GM21381 (cell line): ENCODE measurements around the gene WASHC3.
"Not testable (repeated sequence)": the region's sequence is repeated elsewhere in the genome, so short reads cannot be mapped to it uniquely, and the experiment has no call there.

Experiments used
- ATAC-seq: cut with Tn5 transposase; IDR thresholded peaks from one replicate; pipeline ENCODE4 v1.9.1; 2021; ENCODE audit warnings: mild to moderate bottlenecking, moderate library complexity; ENCODE audit not compliant: unreplicated experiment

WASHC3 gene

DNA sequence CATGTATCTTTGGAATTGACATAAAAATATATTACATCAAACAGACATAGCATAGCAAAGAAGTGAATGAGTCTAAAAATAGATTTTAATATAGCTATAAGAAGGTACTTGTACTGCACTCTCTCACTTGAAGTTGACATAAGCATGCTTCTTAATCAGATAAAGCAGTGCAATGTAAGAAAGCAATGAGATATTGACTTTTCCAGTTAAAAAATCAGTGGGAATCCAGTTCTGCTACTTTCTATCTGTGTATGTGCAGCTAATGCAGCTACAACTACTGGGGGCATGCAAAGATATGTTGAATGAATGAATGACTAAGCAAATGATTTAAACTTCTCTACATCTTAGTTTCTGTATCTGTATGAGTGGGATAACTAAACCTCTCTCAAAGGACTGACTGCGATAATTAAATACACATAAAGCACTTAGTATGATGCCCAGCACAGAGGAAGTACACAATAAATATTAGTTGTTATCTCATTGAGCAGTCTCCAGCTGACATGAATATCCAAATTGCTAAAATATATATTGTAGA is 10.3 kb downstream of the WASHC3 start:
- ATAC-seq: no peak

DNA sequence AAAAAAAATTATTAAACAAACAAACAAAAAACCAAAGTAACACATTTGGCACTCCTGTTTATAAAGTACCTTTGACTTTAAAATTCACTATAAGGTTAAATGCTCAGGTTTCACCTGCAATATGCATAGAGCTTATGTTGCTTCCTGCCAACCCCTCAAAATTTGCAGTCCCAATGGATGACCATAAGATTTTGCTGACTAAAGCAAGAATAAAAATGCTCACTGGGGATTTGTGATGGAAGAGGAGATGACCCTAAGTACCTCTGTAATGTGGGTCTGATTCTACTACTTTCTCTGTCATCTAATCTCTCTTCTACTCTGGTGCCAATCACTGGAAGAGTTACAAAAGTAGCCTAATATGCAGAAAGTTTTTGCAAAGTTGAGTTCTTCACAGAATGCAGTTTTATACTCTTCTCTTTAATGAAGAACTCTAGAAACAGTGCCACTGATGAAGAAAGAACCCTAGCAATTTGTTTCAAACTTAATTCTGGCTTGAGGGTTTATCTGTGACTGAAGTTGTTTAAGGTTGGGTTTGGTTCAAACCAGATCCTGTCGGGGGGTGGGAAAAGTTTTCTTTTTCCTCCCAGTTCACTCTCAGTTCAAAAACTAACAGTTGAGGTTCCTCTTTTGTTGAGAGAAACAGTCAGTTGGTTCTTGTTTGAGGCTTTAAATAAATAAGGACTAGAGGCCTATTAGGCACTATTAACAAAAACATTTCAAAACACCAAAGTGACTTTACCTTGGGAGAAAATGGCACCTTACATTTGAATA is 10.9 kb downstream of the WASHC3 start:
- no peak for ATAC-seq

DNA sequence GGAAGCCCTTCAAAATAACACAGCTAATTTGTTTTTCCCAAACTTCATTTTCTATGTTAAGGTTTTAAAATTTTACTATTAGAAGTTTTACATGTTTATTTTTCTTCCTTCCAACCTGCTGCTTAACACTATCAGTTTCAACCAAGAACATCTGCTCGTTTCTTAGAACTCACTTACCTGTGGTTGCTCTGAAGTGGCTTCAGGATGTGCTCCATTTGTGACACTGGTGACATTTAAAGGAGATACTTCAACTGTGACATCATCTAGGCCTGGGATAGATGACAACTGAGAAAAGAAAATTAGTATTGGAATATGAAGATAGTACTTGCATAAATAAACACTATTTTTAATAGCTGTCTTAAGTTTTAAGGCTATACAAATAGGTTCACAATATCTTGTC is 17.9 kb downstream of the WASHC3 start:
- ATAC-seq: peak; percentile 92

DNA sequence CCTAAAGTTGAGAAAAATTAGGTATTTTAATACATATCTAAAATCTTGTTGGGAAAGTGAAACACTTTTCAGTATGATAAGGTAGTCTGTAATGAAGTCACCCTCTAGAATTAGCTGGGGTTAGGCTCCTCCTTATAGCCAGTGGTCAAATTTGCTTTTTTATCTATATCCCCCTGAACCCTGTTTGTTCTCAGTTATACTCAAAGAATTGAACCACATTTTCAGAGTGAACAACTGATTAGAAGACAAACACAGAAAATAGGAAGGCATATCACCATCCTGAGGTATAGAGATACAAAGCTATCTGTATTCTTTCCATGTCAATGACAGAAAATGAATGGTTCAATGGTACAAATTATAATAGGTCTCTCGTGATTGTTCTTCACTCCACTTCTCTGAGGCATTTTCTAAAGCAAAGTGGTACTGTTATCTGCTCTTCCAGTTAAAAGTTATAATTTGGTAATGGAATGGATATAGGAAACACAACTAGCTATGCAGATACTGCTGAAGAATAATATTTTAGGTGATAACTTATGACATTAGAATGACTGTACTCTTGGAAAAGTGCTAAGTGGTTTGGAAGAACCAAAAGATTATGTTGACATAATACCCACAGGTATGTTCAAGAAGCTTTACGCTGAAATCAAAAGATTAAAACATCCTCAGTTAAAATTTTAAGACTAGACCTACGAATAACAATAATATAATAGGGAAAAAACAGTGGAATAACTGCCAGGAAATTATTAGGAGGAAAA is 27.6 kb downstream of the WASHC3 start:
- no peak for ATAC-seq

DNA sequence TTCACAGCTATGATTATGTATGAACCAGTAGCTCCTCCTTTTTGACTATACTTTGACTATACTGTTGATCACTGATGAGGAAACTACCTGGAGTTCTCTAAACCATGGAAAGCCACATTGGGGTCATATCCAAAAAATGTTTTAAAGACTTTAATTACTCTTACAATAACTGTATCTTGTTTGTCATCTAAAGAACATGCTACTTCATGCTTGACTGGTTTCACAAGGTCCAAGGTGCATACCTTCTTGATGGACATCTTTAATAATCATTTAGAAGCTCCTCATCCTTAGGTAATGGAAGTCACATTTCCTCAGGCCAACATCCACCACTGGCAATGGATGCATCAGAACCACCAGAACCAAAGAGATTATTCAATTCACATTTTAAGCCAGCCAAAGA is 29.9 kb downstream of the WASHC3 start:
- no peak for ATAC-seq

DNA sequence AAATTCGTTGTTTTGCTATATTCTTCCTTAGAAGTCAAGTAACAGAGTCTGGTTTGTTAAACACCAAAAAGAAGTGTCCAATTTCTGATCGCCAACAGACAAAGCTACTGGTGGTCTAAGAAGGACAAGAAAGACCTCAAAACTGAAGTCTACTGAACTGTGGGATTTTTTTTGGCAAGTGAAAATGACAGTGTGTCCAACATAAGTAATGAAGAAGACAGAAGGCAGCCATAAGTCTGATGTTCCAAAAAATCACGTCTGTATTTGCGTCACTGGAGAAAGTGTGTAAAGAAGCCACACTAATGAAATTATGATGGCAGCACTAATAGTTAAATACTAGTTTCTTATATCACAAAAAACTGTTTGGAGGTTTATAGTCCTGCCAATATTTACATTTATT is 32.6 kb downstream of the WASHC3 start:
- no peak for ATAC-seq

DNA sequence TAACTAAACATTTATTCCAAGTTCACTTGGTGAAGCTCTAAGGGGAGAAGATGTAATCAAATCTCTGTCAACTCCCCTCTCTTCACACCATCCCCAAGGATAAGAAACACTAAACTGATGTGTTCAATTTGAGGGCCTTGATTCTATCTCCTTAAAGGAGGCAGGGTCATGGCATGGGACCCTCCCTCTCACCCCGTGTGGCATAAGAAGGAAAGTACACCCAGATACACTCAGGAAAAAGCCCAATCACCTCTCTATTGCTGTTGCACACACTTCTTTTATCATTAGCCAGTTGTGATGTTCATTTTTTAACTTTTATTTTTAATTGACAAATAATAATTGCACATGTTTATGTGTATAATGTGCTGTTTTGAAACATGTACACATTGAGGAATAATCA is 35.1 kb downstream of the WASHC3 start:
- ATAC-seq: no peak

DNA sequence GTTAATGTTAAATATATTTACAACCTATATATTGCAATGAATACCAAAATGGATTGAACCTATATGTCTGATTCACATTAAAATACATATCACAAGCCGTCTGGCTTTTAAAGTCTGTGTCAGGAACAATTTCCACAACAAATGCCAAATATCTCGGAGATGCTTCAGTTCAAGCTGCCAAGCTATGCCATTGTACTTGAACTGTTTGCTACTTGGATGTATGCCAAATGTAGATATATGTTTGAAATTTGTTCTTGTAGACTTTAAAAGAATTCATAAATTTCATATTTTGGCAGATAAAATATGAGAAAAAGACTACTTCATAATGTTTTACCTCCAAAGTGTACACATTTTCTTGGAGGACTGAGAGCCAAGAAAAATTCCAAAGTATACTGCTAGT is 37.0 kb downstream of the WASHC3 start:
- ATAC-seq: no peak

DNA sequence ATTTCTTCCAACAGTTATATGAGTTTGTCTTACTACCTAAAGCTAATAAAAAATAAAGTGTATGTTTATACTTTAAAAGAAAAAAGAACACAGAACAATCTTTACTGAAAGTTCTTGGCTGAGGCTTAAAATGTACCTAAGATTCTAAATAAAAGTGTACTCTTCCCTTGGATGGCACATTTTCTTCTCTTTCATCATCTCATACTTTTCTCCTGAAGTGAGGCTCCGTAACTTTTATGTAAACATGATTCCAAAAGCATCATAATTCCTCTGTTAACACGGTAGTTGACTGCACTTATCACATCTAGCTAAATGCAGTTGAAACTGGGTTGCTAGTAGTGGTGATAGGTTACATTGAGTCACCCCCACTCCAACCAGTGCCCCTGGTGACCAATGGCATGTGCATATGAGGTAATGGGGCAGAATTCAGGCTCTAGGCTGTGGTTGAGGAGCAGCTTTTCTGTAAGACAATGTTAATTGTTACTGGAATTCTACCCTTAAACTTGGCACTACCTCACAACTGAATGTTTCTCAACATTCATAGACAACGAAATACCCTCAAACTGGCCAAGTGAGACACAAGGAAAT is 38.4 kb downstream of the WASHC3 start:
- ATAC-seq: no peak

DNA sequence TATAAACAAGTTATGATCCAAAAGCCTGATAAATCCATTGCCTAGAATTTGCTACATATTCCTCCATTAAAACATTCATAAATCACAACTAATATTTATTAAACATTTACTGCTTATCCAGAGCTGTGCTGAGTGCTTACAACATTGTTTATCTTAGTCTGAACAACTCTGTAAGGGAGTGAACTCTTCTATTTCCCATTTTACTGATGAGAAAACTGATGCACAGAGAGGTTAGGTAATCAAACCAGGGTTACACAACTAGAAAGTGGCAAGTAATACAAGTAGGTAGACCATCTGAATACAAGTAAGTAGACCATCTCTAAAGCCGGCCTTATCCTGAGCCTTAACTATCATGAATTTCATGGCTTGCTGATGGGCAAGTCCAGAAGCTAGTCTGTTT is 39.5 kb downstream of the WASHC3 start:
- ATAC-seq: no peak

DNA sequence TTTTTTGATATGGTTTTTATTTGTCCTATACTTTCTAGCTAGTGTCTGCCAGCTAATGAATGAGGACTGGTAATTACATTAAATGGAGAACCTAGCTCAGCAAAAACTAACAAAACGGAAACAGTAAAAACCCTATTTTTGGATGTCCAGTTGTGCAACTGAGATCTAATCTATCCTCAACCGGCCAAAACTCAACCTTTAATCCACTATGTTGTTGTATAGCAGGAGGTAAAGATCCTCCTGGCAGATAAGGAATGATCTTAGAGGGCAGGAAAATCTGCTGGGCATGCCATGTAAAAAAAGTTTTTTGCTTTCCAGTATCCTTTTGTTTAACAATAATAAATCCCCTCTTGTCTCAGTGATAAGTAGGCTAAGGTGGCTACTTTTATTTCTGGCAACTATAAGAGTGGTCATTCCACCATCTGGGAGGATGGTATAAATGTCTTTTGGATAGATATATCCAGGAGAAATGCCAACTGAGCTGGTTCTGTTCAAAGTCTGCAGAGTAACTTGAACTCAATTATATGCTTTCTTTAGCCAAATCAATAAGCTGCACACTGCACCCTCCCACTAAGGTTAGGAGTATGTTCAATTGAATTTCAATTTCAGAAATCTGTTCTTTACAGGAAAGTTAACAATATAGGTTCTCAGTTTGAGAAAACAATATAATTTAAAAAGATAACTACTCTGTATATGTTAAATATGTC is 40.1 kb downstream of the WASHC3 start:
- ATAC-seq: no peak

DNA sequence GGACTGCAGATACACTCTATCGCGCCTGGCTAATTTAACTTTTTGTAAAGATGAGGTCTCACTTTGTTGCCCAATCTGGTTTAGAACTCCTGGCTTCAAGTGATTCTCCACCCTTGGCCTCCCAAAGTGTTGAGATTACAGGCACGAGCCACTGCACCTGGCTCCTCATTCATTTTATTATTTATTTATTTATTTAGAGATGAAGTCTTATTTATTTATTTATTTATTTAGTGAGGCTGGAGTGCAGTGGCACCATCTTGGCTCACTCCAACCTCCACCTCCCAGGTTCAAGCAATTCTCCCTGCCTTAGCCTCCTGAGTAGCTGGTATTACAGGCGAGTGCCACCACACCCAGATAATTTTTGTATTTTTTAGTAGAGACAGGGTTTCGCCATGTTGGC is 43.2 kb downstream of the WASHC3 start:
- ATAC-seq: not testable (repeated sequence)

DNA sequence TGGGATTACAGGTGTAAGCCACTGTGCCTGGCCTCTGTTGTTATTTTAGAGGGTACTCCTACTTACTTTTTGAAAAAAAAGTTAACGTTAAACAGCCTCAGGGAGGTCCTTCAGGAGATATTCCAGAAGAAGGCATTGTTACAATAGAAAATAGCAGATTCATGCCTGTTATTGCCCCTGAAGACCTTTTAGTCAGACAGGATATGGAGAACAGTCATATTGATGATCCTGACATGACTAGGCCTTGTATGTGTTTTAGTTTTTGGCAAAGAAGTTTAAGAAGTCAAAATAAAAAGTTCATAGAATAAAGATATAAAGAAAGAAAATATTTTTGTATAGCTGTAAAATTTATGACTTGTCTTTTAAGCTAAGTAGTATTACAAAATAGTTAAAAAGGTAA is 45.3 kb downstream of the WASHC3 start:
- no peak for ATAC-seq

DNA sequence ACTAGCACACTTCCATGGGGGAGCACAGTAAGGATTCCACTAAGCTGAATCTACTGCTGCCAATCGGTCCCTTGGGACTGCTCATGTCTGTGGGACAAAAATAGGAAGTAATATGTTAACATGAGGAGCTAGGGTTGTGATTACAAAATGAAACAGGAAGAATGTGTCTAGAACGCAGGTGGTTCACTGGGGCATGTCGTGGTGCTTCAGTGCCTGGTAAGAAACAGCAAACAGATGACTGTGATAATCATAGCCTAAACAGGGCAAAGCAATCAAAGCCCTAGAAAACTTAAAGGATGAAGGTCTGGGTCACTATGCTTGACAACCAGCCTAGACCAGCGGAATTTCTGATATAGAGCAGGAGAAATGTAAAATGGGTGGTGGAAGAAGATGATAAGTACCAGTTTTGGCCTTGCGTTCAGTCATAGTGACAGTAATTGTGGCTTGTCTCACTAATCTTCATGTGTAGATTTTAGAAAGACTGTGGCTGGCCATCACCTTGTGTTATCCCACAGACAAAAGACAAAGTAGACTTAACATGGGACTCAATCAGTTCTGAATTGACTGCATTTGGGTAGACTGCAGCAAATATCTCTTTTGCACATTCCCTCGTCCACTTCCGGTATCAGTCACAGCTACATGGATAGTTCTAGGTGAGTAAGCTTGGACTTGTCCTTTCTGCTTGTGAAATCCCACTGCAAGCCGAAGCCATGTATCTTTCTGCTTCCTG is 51.4 kb downstream of the WASHC3 start:
- peak; percentile 82 for ATAC-seq

DNA sequence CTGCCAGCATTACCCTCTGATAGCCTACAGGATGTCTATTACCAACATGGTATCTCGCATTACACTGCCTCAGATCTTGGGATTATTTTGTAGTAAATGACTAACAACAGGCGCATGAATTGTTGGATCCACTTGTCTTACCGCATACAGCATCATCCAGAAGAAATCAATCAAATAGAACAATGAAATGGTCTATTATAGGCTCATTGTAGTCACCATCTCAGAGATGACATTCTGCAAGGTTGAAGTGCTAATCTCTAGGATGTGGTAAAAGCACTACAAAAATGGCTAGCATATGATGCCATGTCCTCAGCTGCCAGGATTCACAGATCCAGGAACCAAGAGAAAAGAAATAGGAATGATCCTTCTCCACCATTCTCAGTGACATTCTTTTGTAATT is 52.0 kb downstream of the WASHC3 start:
- peak; percentile 3 for ATAC-seq

DNA sequence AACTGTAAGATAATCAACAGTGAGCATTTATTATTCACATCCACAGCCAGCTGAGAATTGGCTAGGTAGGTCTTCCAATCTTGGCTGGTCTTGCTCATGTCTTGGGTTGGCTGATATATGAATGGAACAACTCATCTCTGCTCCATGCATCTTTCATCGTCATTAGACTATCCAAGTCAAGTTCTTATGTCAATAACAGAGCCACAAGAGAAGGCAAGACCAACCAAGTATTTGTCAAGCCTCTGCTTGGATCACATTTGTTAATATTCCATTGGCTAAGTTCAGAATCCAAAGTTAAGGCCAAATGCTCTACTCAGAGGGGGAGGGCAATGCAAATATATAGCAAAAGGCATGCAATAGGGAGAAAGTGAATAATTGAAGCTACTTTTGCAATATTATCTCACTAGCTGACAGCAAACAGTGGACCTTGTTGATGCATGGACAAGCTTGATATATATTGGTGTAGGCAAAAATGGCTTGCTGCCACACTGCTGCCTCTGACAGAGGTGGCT is 53.1 kb downstream of the WASHC3 start:
- no peak for ATAC-seq

DNA sequence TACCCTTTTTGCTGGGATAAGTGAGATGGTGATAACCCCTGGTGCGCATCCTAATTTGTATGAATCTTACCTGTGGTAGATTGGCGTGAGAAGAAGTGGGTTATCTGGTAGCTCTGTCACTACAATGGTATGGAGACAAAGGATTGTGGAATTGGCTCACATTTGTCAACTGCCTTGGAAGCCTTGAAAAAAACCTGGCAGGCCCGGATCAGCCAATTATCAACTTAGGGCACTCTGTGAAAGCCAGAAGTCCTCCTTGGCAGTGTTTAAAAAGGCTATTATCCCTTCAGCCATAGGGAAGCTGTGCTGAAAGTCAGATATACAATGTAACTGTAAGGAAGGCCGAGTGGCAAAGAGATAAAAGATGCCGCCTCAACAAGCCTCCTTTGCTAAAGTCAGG is 56.5 kb downstream of the WASHC3 start:
- ATAC-seq: no peak

DNA sequence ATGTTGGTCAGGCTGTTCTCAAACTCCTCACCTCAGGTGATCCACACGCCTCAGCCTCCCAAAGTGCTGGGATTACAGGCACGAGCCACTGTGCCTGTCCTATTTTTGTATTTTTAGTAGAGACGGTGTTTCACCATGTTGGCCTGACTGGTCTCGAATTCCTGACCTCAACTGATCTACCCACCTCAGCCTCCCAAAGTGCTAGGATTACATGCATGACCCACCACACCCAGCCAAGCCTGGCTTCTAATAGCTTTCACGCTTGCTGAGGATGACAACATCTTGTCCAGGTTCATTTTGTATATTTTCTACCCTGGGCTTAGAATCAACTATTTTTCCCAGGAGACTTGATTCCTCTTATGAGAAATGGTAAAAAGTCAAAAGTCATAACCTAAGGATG is 64.7 kb downstream of the WASHC3 start:
- no peak for ATAC-seq

DNA sequence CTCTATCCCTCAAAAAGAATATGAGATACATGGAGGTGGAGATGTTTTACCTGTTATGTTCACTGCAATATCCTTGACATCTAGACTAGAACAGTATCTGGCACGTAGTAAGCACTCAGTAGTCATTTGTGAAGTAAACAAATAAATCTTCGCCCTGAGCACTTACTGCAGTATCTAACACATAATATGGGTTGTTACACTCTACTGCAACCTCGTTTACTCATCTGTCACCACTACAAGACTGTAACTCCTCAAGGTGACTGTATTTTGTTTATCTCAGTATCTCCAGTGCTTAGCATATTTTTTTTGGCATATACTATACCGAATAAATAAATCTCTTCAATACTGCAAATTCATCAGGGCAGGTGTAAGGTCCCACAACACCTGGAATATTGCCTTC is 66.1 kb downstream of the WASHC3 start:
- no peak for ATAC-seq

DNA sequence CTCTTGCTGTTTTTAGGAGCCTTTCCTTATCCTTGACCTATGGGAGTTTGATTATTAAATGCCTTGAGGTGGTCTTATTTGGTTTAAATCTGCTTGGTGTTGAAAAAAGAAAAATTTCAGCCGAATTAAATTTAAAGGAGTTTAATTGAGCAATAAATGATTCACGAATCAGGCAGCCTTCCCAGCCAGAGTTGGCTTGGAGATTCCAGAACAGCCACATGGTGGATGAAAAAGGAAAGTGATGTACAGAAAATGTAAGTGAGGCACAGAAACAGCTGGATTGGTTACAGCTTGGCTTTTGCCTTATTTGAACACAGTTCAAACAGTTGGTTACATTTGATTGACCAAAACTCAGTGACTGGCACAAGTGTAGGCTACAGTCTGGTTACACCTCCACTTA is 69.7 kb downstream of the WASHC3 start:
- no peak for ATAC-seq
